ENCODE results near the gene MYL9. TPM values are rescaled to one million over a fixed set of nuclear protein-coding genes. Genes with fewer than 3 reads are reported as not detected.

Gene MYL9
- total and polyA plus RNA-seq, 4 donors: 0.98 to 27.0 (median 7.6) TPM

GRCh38 chr20:36525620-36526365 is 15.5 kb upstream of the MYL9 start (continued):
- TF ChIP-seq EGR1 (IDR thresholded peaks at IDR 0.05; ENCODE audit: low read depth in 2 of 2): no peak
- TF ChIP-seq GABPA (IDR thresholded peaks at IDR 0.05 in 1 of 2, conservative IDR thresholded peaks at IDR 0.05 in 1 of 2): no peak
- TF ChIP-seq FOXA2 (IDR thresholded peaks at IDR 0.05): no peak
- no peak for TF ChIP-seq YY1 (IDR thresholded peaks at IDR 0.05)
- TF ChIP-seq JUND (IDR thresholded peaks at IDR 0.05): no peak
- no peak for TF ChIP-seq NR2F2 (IDR thresholded peaks at IDR 0.05)
- TF ChIP-seq TAF1 (conservative IDR thresholded peaks at IDR 0.05): no peak
- TF ChIP-seq MAX (IDR thresholded peaks at IDR 0.05): no peak
- no peak for TF ChIP-seq RXRA (IDR thresholded peaks at IDR 0.05)
- TF ChIP-seq RAD21 (IDR thresholded peaks at IDR 0.05): no peak

DNA sequence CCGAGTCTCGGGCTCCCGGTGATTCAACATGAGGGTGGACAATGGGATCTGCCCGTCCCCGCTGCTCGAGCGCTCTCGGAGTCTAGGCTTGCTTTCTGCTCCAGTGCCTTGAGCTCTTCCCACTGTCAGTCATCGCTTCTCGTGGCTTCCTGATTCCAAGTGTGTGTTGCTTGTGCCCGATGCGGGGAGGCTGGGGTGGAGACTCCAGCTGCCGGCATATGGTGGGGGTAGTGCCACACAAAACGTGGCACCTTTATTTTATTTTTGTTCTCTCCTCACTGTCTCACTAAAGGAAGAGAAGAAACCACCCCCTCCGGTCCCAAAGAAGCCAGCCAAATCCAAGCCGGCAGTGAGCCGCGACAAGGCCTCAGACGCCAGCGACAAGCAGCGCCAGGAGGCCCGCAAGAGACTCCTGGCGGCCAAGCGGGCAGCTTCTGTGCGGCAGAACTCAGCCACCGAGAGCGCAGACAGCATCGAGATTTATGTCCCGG is 14.8 kb upstream of the MYL9 start:
- H3K4me1 ChIP-seq (ENCODE audit: control insufficient read depth in 4 of 4, insufficient read depth in 4 of 4, low read length in 3 of 4): peaks cover 0 to 3% (median 0%) of the 10 kb centered on the region in 4 donors
- H3K36me3 ChIP-seq (ENCODE audit: control insufficient read depth in 4 of 4, insufficient read depth in 3 of 4, low read depth in 1 of 4, low read length in 3 of 4): peaks cover 12 to 41% (median 22%) of the 10 kb centered on the region in 4 donors
- no peak for TF ChIP-seq FOXA1 (IDR thresholded peaks at IDR 0.05)
- no peak for TF ChIP-seq RAD21 (IDR thresholded peaks at IDR 0.05)
- no peak for TF ChIP-seq HNF4A (conservative IDR thresholded peaks at IDR 0.05)
- no peak for TF ChIP-seq YY1 (IDR thresholded peaks at IDR 0.05)
- no peak for TF ChIP-seq HNF4G (IDR thresholded peaks at IDR 0.05)
- TF ChIP-seq FOXA2 (IDR thresholded peaks at IDR 0.05): no peak
- no peak for TF ChIP-seq NR2F2 (IDR thresholded peaks at IDR 0.05)
- TF ChIP-seq SP1 (IDR thresholded peaks at IDR 0.05): no peak
- TF ChIP-seq MAX (IDR thresholded peaks at IDR 0.05): no peak
- no peak for TF ChIP-seq TAF1 (conservative IDR thresholded peaks at IDR 0.05)
- no peak for TF ChIP-seq RXRA (IDR thresholded peaks at IDR 0.05)
- no peak for TF ChIP-seq GABPA (IDR thresholded peaks at IDR 0.05 in 1 of 2, conservative IDR thresholded peaks at IDR 0.05 in 1 of 2)
- TF ChIP-seq, protein P1, sequence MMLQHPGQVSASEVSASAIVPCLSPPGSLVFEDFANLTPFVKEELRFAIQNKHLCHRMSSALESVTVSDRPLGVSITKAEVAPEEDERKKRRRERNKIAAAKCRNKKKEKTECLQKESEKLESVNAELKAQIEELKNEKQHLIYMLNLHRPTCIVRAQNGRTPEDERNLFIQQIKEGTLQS (IDR thresholded peaks at IDR 0.05): no peak
- no peak for TF ChIP-seq EGR1 (IDR thresholded peaks at IDR 0.05; ENCODE audit: low read depth in 2 of 2)
- TF ChIP-seq, protein P2, sequence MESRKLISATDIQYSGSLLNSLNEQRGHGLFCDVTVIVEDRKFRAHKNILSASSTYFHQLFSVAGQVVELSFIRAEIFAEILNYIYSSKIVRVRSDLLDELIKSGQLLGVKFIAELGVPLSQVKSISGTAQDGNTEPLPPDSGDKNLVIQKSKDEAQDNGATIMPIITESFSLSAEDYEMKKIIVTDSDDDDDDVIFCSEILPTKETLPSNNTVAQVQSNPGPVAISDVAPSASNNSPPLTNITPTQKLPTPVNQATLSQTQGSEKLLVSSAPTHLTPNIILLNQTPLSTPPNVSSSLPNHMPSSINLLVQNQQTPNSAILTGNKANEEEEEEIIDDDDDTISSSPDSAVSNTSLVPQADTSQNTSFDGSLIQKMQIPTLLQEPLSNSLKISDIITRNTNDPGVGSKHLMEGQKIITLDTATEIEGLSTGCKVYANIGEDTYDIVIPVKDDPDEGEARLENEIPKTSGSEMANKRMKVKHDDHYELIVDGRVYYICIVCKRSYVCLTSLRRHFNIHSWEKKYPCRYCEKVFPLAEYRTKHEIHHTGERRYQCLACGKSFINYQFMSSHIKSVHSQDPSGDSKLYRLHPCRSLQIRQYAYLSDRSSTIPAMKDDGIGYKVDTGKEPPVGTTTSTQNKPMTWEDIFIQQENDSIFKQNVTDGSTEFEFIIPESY (IDR thresholded peaks at IDR 0.05): no peak
- TF ChIP-seq, protein P3, sequence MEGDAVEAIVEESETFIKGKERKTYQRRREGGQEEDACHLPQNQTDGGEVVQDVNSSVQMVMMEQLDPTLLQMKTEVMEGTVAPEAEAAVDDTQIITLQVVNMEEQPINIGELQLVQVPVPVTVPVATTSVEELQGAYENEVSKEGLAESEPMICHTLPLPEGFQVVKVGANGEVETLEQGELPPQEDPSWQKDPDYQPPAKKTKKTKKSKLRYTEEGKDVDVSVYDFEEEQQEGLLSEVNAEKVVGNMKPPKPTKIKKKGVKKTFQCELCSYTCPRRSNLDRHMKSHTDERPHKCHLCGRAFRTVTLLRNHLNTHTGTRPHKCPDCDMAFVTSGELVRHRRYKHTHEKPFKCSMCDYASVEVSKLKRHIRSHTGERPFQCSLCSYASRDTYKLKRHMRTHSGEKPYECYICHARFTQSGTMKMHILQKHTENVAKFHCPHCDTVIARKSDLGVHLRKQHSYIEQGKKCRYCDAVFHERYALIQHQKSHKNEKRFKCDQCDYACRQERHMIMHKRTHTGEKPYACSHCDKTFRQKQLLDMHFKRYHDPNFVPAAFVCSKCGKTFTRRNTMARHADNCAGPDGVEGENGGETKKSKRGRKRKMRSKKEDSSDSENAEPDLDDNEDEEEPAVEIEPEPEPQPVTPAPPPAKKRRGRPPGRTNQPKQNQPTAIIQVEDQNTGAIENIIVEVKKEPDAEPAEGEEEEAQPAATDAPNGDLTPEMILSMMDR (IDR thresholded peaks at IDR 0.05; ENCODE audit: low read depth, low read length, missing input control): no peak
- TF ChIP-seq REST (IDR thresholded peaks at IDR 0.05): no peak
- TF ChIP-seq JUND (IDR thresholded peaks at IDR 0.05): no peak
- DNase-seq (ENCODE audit: low spot score): no peak
- H3K9me3 ChIP-seq (ENCODE audit: control insufficient read depth in 4 of 4, low read length in 3 of 4): no peaks in the 10 kb centered on the region
- 97% methylated on average over 29 of the region's 29 CpGs for WGBS
- H3K27ac ChIP-seq (ENCODE audit: low read depth in 1 of 2, low read length in 2 of 2): no peak overlapping the region
- no peak overlapping the region for H3K4me3 ChIP-seq (ENCODE audit: low read depth in 1 of 3, low read length in 3 of 3)
- no peaks in the 10 kb centered on the region for H3K27me3 ChIP-seq (ENCODE audit: control insufficient read depth in 4 of 4, insufficient read depth in 4 of 4, low read length in 3 of 4)
- H3K9ac ChIP-seq (ENCODE audit: low read depth in 1 of 2, low read length in 2 of 2): no peak overlapping the region

All from liver (tissue), 9 donors.